H9 (cell line): ENCODE data around the gene HNRNPK. TPM values are rescaled to one million over a fixed set of nuclear protein-coding genes. Genes with fewer than 3 reads are reported as not detected.

Experiments used
- DNase-seq: peaks from one replicate; pipeline ENCODE4 v3.0.0-alpha.2; 2017
- H2AFZ ChIP-seq: one replicate; pipeline ENCODE4 v1.6.1; 2013; ENCODE audit warnings: mild to moderate bottlenecking, low read length, control low read depth, moderate library complexity
- H2AK5ac ChIP-seq: 2 replicates; pipeline ENCODE4 v1.6.1; 2013; ENCODE audit warnings: low read length, control low read depth, mixed read lengths; ENCODE audit not compliant: insufficient read length
- H2BK120ac ChIP-seq: one replicate; pipeline ENCODE4 v1.6.1; 2013; ENCODE audit warnings: low read depth, mild to moderate bottlenecking, low read length, control low read depth, inconsistent platforms; ENCODE audit not compliant: poor library complexity, severe bottlenecking
- H2BK12ac ChIP-seq: 2 replicates; pipeline ENCODE4 v1.6.1; 2013; ENCODE audit warnings: low read length, control low read depth, mixed read lengths, low read depth; ENCODE audit not compliant: insufficient read length
- H2BK15ac ChIP-seq: 2 replicates; pipeline ENCODE4 v1.6.1; 2013; ENCODE audit warnings: low read depth, low read length, control low read depth
- H2BK20ac ChIP-seq: one replicate; pipeline ENCODE4 v1.6.1; 2013; ENCODE audit warnings: low read depth, mild to moderate bottlenecking, low read length, control low read depth, inconsistent platforms; ENCODE audit not compliant: poor library complexity, severe bottlenecking
- H2BK5ac ChIP-seq: 2 replicates; pipeline ENCODE4 v1.6.1; 2013; ENCODE audit warnings: low read length, control low read depth, mixed read lengths; ENCODE audit not compliant: insufficient read length
- H3K14ac ChIP-seq: 2 replicates; pipeline ENCODE4 v1.6.1; 2013; ENCODE audit warnings: low read length, control low read depth; ENCODE audit not compliant: insufficient read depth
- H3K18ac ChIP-seq: 2 replicates; pipeline ENCODE4 v1.6.1; 2013; ENCODE audit warnings: low read depth, mild to moderate bottlenecking, mixed read lengths, low read length, control low read depth; ENCODE audit not compliant: insufficient read length
- H3K23ac ChIP-seq: 2 replicates; pipeline ENCODE4 v1.6.1; 2013; ENCODE audit warnings: low read length, control low read depth, mixed read lengths, low read depth; ENCODE audit not compliant: insufficient read length
- H3K23me2 ChIP-seq: 2 replicates; pipeline ENCODE4 v1.6.1; 2013; ENCODE audit warnings: low read depth, mild to moderate bottlenecking, mixed read lengths, low read length, control low read depth; ENCODE audit not compliant: insufficient read length, poor library complexity, severe bottlenecking
- H3K27ac ChIP-seq: 2 replicates; pipeline ENCODE4 v1.5.1; 2013; ENCODE audit warnings: low read length, control low read depth, mixed read lengths, low read depth; ENCODE audit not compliant: insufficient read length
- H3K27me3 ChIP-seq: 2 replicates; pipeline ENCODE4 v1.6.1; 2013; ENCODE audit warnings: low read length, control low read depth, inconsistent platforms; ENCODE audit not compliant: insufficient read depth
- H3K4ac ChIP-seq: 2 replicates; pipeline ENCODE4 v1.6.1; 2013; ENCODE audit warnings: low read depth, mild to moderate bottlenecking, control low read depth, inconsistent platforms, low read length, moderate library complexity
- H3K4me1 ChIP-seq: 2 replicates; pipeline ENCODE4 v1.6.1; 2013; ENCODE audit warnings: low read length, control low read depth, inconsistent platforms; ENCODE audit not compliant: insufficient read depth
- H3K4me2 ChIP-seq: 2 replicates; pipeline ENCODE4 v1.6.1; 2013; ENCODE audit warnings: low read length, control low read depth, mixed read lengths; ENCODE audit not compliant: insufficient read length, insufficient read depth
- H3K56ac ChIP-seq: 2 replicates; pipeline ENCODE4 v1.6.1; 2013; ENCODE audit warnings: low read depth, mild to moderate bottlenecking, mixed read lengths, low read length, control low read depth; ENCODE audit not compliant: insufficient read length
- H3K79me1 ChIP-seq: 2 replicates; pipeline ENCODE4 v1.6.1; 2013; ENCODE audit warnings: low read depth, mild to moderate bottlenecking, moderate library complexity, low read length, control low read depth, inconsistent platforms; ENCODE audit not compliant: insufficient read depth, poor library complexity, severe bottlenecking
- H3K79me2 ChIP-seq: 2 replicates; pipeline ENCODE4 v1.6.1; 2013; ENCODE audit warnings: low read length, control low read depth, inconsistent platforms; ENCODE audit not compliant: insufficient read depth
- H3K9ac ChIP-seq: 2 replicates; pipeline ENCODE4 v1.6.1; 2013; ENCODE audit warnings: low read length, control low read depth, mixed read lengths; ENCODE audit not compliant: insufficient read length; ENCODE audit errors: extremely low read depth
- H3K9me3 ChIP-seq: one replicate; pipeline ENCODE4 v1.6.1; 2013; ENCODE audit warnings: low read depth, low read length, inconsistent platforms; ENCODE audit not compliant: control insufficient read depth
- H3T11ph ChIP-seq: one replicate; pipeline ENCODE4 v1.6.1; 2013; ENCODE audit warnings: mild to moderate bottlenecking, low read length, control low read depth, inconsistent platforms
- H4K20me1 ChIP-seq: one replicate; pipeline ENCODE4 v1.6.1; 2013; ENCODE audit not compliant: control insufficient read depth, insufficient read length, insufficient read depth
- H4K5ac ChIP-seq: 2 replicates; pipeline ENCODE4 v1.6.1; 2013; ENCODE audit warnings: low read depth, mild to moderate bottlenecking, mixed read lengths, low read length, control low read depth; ENCODE audit not compliant: insufficient read length
- H4K8ac ChIP-seq: replicated peaks from 2 replicates; pipeline ENCODE4 v1.6.1; 2013; ENCODE audit warnings: low read length, control low read depth, mixed read lengths, low read depth; ENCODE audit not compliant: insufficient read length
- H4K91ac ChIP-seq: 2 replicates; pipeline ENCODE4 v1.6.1; 2013; ENCODE audit warnings: low read depth, mild to moderate bottlenecking, moderate library complexity, mixed read lengths, low read length, control low read depth; ENCODE audit not compliant: insufficient read length
- H3K27ac Mint-ChIP-seq, 3 experiments: 2 replicates in 2 of 3; 3 replicates in 1 of 3; pipeline ENCODE4 v1.8.0; 2020 to 2021; ENCODE audit warnings: mixed read lengths in 3 of 3, mild to moderate bottlenecking in 1 of 3, moderate library complexity in 1 of 3
- H3K27me3 Mint-ChIP-seq: 2 replicates; pipeline ENCODE4 v1.8.0; 2021; ENCODE audit warnings: low read depth, mild to moderate bottlenecking, moderate library complexity, mixed read lengths
- H3K36me3 Mint-ChIP-seq, 3 experiments: 2 replicates in 2 of 3; 3 replicates in 1 of 3; pipeline ENCODE4 v1.8.0; 2020 to 2021; ENCODE audit warnings: low read depth in 3 of 3, mixed read lengths in 3 of 3; ENCODE audit not compliant: insufficient read depth in 1 of 3
- H3K4me1 Mint-ChIP-seq, 2 experiments: 2 replicates each; pipeline ENCODE4 v1.8.0; 2020; ENCODE audit warnings: mixed read lengths in 2 of 2
- H3K4me3 Mint-ChIP-seq, 2 experiments: 2 replicates in 1 of 2; 3 replicates in 1 of 2; pipeline ENCODE4 v1.8.0; 2020 to 2021; ENCODE audit warnings: mild to moderate bottlenecking in 2 of 2, mixed read lengths in 2 of 2, moderate library complexity in 1 of 2
- H3K9me3 Mint-ChIP-seq, 2 experiments: 2 replicates in 1 of 2; 3 replicates in 1 of 2; pipeline ENCODE4 v1.8.0; 2020; ENCODE audit warnings: mild to moderate bottlenecking in 2 of 2, mixed read lengths in 2 of 2, moderate library complexity in 1 of 2
- WGBS: extraction: QIAGEN DNeasy Blood & Tissue Kit; methylation state at CpG from one replicate; pipeline ENCODE4 v1.1.7; 2013; ENCODE audit warnings: missing lambda C conversion rate, low lambda C conversion rate, mixed read lengths; ENCODE audit not compliant: insufficient read length; ENCODE audit errors: extremely low coverage; 5-methylcytosine and 5-hydroxymethylcytosine counted together
- total RNA-seq: library from RNA; stranded (reverse); gene quantifications from 2 replicates; pipeline ENCODE4 v1.2.1, GENCODE V29; 2021
- TF ChIP-seq, protein P1 (sequence below): fragments of 200-600 bp; sonication (generic); conservative IDR thresholded peaks from 3 replicates; pipeline ENCODE4 v1.8.0; 2021; ENCODE audit warnings: antibody characterized with exemption, mild to moderate bottlenecking

HNRNPK gene
- total RNA-seq, 1 experiment from 2014 or later: 790 TPM

GRCh38 chr9:83932851-83933250 lies 47.2 kb downstream of the HNRNPK start:
- no peaks in the 10 kb centered on the region for H3K4me1 ChIP-seq
- no peak overlapping the region for H2BK20ac ChIP-seq
- Mint-ChIP-seq H3K4me1 (peaks cover 12 to 17% of the 10 kb centered on the region in 2 experiments), H3K27ac (no peak overlapping the region), H3K9me3 (no peaks in the 10 kb centered on the region), H3K4me3 (no peak overlapping the region), H3K27me3 (peaks cover 1% of the 10 kb centered on the region; the same call in 1 of the 2 replicates), H3K36me3 (no peaks in the 10 kb centered on the region)
- no peaks in the 10 kb centered on the region for H3K9me3 ChIP-seq
- no peak overlapping the region for H2BK15ac ChIP-seq
- H3K4me2 ChIP-seq: no peak overlapping the region
- H3K14ac ChIP-seq: no peak overlapping the region
- no peak overlapping the region for H2BK120ac ChIP-seq
- H3T11ph ChIP-seq: no peak overlapping the region
- H4K91ac ChIP-seq: no peak overlapping the region
- no peak for DNase-seq
- TF ChIP-seq, protein P1, sequence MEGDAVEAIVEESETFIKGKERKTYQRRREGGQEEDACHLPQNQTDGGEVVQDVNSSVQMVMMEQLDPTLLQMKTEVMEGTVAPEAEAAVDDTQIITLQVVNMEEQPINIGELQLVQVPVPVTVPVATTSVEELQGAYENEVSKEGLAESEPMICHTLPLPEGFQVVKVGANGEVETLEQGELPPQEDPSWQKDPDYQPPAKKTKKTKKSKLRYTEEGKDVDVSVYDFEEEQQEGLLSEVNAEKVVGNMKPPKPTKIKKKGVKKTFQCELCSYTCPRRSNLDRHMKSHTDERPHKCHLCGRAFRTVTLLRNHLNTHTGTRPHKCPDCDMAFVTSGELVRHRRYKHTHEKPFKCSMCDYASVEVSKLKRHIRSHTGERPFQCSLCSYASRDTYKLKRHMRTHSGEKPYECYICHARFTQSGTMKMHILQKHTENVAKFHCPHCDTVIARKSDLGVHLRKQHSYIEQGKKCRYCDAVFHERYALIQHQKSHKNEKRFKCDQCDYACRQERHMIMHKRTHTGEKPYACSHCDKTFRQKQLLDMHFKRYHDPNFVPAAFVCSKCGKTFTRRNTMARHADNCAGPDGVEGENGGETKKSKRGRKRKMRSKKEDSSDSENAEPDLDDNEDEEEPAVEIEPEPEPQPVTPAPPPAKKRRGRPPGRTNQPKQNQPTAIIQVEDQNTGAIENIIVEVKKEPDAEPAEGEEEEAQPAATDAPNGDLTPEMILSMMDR: no peak
- H3K79me1 ChIP-seq: no peaks in the 10 kb centered on the region
- H3K27ac ChIP-seq: no peak overlapping the region
- no peaks in the 10 kb centered on the region for H4K20me1 ChIP-seq
- no peak overlapping the region for H2AK5ac ChIP-seq
- no peak overlapping the region for H3K4ac ChIP-seq
- no peaks in the 10 kb centered on the region for H3K23me2 ChIP-seq
- no peak overlapping the region for H2AFZ ChIP-seq
- no peak overlapping the region for H2BK12ac ChIP-seq
- H3K23ac ChIP-seq: no peak overlapping the region
- H2BK5ac ChIP-seq: no peak overlapping the region
- H3K27me3 ChIP-seq: no peaks in the 10 kb centered on the region
- WGBS: no CpG with 5 or more reads among the region's 5 CpGs
- H4K5ac ChIP-seq: no peak overlapping the region
- no peaks in the 10 kb centered on the region for H3K79me2 ChIP-seq
- H3K56ac ChIP-seq: no peak overlapping the region
- no peak overlapping the region for H3K18ac ChIP-seq
- no peak overlapping the region for H3K9ac ChIP-seq
- no peak overlapping the region for H4K8ac ChIP-seq
